Loucy (cell line): ENCODE measurements around the gene MRPL34.
A peak's percentile ranks its signal among the peaks of the same experiment; 100 is the strongest.

Source experiments
- H2AFZ ChIP-seq: fragments of 200-600 bp; sonication (generic); 2 replicates; pipeline ENCODE4 v1.6.0; 2016; ENCODE audit warnings: antibody characterized with exemption, mild to moderate bottlenecking, low read length, moderate library complexity
- H3F3A ChIP-seq: fragments of 200-600 bp; 2 replicates; pipeline ENCODE4 v1.6.0; 2016; ENCODE audit warnings: antibody characterized with exemption, low read depth, mild to moderate bottlenecking
- H3K27me3 ChIP-seq: fragments of 200-600 bp; sonication (generic); 2 replicates; pipeline ENCODE4 v1.6.1; 2014; ENCODE audit warnings: low read length, mild to moderate bottlenecking; ENCODE audit not compliant: insufficient read depth, poor library complexity, severe bottlenecking
- H3K36me3 ChIP-seq: fragments of 200-600 bp; sonication (generic); 2 replicates; pipeline ENCODE4 v1.6.1; 2016; ENCODE audit warnings: low read length; ENCODE audit not compliant: insufficient read depth
- H3K4me1 ChIP-seq: fragments of 200-600 bp; sonication (generic); 2 replicates; pipeline ENCODE4 v1.5.1; 2014; ENCODE audit warnings: low read length, mild to moderate bottlenecking; ENCODE audit not compliant: insufficient read depth, poor library complexity, severe bottlenecking
- H3K4me2 ChIP-seq: fragments of 200-600 bp; sonication (generic); 2 replicates; pipeline ENCODE4 v1.6.0; 2014; ENCODE audit warnings: antibody characterized with exemption, low read length, low read depth, mild to moderate bottlenecking; ENCODE audit not compliant: poor library complexity, severe bottlenecking
- H3K4me3 ChIP-seq: fragments of 200-600 bp; sonication (generic); 2 replicates; pipeline ENCODE4 v1.5.1; 2014; ENCODE audit warnings: low read length, mild to moderate bottlenecking, mixed read lengths; ENCODE audit not compliant: poor library complexity, severe bottlenecking
- H3K79me2 ChIP-seq: fragments of 200-600 bp; sonication (generic); 2 replicates; pipeline ENCODE4 v1.6.1; 2014; ENCODE audit warnings: low read length; ENCODE audit not compliant: insufficient read depth
- H3K9ac ChIP-seq: fragments of 200-600 bp; sonication (generic); 2 replicates; pipeline ENCODE4 v1.6.0; 2014; ENCODE audit warnings: mild to moderate bottlenecking, low read depth, low read length, moderate library complexity; ENCODE audit not compliant: poor library complexity, severe bottlenecking
- H3K9me2 ChIP-seq: fragments of 200-600 bp; sonication (generic); replicated peaks from 2 replicates; pipeline ENCODE4 v1.6.1; 2016; ENCODE audit warnings: low read depth, low read length, mixed read lengths
- H3K9me3 ChIP-seq: fragments of 200-600 bp; sonication (generic); 2 replicates; pipeline ENCODE4 v1.6.1; 2014; ENCODE audit warnings: mild to moderate bottlenecking, antibody characterized with exemption, low read length, low read depth; ENCODE audit not compliant: insufficient read depth
- H4K20me1 ChIP-seq: fragments of 200-600 bp; sonication (generic); 2 replicates; pipeline ENCODE4 v1.6.0; 2014; ENCODE audit warnings: antibody characterized with exemption, low read length, mild to moderate bottlenecking; ENCODE audit not compliant: insufficient read depth, poor library complexity, severe bottlenecking
- EZH2phosphoT487 ChIP-seq: fragments of 200-600 bp; IDR thresholded peaks from 2 replicates; pipeline ENCODE4 v1.6.1; 2018; ENCODE audit warnings: antibody characterized with exemption, mild to moderate bottlenecking, moderate library complexity, borderline replicate concordance
- TF ChIP-seq, protein P1 (sequence below): fragments of 200-600 bp; sonication (generic); conservative IDR thresholded peaks from 2 replicates; pipeline ENCODE4 v1.5.1; 2014; ENCODE audit warnings: mild to moderate bottlenecking, antibody characterized with exemption, low read length

MRPL34 gene

DNA sequence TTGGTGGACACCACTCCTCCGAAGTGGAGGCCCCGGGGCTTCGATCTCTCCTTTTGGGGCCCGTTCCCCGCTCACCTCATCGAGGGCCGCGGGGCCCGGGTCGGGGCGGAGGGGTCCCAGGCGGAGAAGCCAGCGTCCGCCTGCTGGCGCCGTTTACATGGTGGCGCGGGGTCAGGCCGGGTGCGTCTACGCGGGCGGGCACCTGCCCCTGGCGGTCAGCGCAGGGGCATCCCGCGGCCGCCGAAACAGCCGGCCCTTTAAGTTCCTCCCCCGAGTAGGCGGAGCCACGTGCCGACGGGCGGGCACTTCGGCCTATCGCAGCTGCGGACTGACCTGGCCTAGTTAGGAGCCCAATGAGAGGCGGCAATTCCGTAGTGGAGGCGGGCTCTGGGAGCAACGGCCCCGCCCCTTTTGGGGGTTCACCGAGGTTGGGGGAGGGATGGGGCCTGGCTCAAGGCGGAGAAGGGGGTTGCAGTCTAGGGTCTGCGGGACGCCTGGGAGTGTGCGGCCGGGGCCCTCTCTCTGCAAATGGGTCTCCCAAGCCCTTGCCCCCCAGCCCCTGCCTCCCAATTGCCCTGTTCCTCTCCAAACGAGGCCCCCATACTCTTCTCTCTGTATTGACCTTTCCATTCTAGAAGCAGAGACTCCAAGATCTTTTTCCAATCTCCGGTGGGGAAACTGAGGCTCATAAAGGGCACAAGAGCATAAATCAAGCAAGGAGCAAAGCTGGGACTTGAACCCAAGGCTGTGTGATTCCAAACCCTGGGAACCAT is 2.3 kb upstream of the MRPL34 start, which contains the start of gene ABHD8:
Gene ABHD8, minus strand, starts transcription at position 259 of the 773 bp plus-strand sequence. CDS start 1,809 bp downstream, outside the sequence.
- Histone ChIP-seq H3K79me2 (peaks cover 39% of the 10 kb centered on the region), H3K36me3 (no peaks in the 10 kb centered on the region), H3F3A (peaks cover 9% of the 10 kb centered on the region; the same call in 1 of the 2 replicates), H3K4me3 (peak within 1 kb of the TSS; percentile 77), H3K27me3 (no peaks in the 10 kb centered on the region), H3K4me1 (peaks cover 30% of the 10 kb centered on the region), H3K9me3 (no peaks in the 10 kb centered on the region), H2AFZ (peak within 1 kb of the TSS; percentile 77), H3K4me2 (peak within 1 kb of the TSS; percentile 83), H4K20me1 (no peaks in the 10 kb centered on the region), H3K9ac (peak within 1 kb of the TSS; percentile 83), H3K9me2 (no peaks in the 10 kb centered on the region)
- TF ChIP-seq, protein P1, sequence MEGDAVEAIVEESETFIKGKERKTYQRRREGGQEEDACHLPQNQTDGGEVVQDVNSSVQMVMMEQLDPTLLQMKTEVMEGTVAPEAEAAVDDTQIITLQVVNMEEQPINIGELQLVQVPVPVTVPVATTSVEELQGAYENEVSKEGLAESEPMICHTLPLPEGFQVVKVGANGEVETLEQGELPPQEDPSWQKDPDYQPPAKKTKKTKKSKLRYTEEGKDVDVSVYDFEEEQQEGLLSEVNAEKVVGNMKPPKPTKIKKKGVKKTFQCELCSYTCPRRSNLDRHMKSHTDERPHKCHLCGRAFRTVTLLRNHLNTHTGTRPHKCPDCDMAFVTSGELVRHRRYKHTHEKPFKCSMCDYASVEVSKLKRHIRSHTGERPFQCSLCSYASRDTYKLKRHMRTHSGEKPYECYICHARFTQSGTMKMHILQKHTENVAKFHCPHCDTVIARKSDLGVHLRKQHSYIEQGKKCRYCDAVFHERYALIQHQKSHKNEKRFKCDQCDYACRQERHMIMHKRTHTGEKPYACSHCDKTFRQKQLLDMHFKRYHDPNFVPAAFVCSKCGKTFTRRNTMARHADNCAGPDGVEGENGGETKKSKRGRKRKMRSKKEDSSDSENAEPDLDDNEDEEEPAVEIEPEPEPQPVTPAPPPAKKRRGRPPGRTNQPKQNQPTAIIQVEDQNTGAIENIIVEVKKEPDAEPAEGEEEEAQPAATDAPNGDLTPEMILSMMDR = peak; percentile 53
- no peak for TF ChIP-seq EZH2phosphoT487

DNA sequence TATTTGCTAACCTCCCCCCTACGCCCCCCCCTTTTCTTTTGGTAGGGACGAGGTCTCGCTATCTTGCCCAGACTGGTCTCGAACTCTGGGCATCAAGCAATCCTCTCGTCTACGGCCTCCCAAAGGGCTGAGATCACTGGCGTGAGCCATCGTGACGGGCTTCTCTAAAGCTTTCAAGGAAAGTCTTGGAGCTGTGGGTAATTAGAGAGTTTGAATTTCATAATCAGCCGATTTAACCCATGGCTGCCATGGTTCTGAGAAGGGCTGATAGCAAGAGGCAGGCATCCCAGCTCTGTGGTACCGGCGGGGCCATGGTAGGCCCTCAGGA is 1.8 kb upstream of the MRPL34 start:
- H3K36me3 ChIP-seq = no peaks in the 10 kb centered on the region
- H3K4me1 ChIP-seq = peaks cover 30% of the 10 kb centered on the region
- H3K4me3 ChIP-seq = peak overlapping the region; percentile 77
- peaks cover 39% of the 10 kb centered on the region for H3K79me2 ChIP-seq
- H3K27me3 ChIP-seq = no peaks in the 10 kb centered on the region
- peak overlapping the region; percentile 44; the same call in 1 of the 2 replicates for H2AFZ ChIP-seq
- H3K9me2 ChIP-seq = no peaks in the 10 kb centered on the region
- H3K4me2 ChIP-seq = peak overlapping the region; percentile 56
- TF ChIP-seq, protein P1 = no peak
- TF ChIP-seq EZH2phosphoT487 = no peak
- peaks cover 9% of the 10 kb centered on the region; the same call in 1 of the 2 replicates for H3F3A ChIP-seq
- H3K9ac ChIP-seq = peak overlapping the region; percentile 55
- no peaks in the 10 kb centered on the region for H3K9me3 ChIP-seq
- no peaks in the 10 kb centered on the region for H4K20me1 ChIP-seq

DNA sequence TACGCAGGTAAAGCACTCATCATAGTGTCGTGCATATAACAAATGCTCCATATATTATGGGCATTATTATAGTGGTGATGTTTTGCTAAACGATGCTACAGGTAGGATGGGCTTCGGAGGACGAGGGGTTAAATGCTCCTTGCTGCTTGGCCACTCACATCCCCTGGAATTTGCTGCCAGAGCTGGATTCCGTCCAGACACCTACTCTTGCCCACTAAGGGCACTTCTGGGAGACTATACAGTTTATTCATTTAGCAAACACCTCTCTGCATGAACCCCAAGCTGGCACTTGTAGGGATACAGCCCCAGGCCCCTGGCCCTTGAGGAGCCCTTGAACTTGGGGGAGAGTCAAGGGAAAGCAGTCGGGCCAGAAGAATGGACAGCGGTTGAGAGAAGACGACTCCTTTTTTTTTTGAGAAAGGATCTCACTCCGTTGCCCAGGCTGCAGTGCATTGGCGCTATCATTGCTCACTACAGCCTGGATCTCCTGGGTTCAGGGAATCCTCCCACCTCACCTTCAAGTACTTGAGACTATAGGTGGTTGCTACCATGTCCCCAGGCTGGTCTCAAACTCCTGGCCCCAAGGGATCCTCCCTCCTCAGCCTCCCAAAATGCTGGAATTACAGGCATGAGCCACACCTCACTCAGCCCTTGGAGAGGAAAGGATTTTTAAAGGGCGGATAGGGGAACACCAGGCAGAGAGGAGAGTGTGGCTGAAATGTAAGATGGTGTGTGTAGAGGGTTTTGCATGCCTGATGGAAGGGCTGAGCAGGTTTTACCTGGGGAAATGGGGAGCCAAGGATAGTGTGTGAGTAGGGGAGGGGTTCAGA is 1.1 kb upstream of the MRPL34 start:
- Histone ChIP-seq H3K9ac (peak overlapping the region; percentile 49), H3K36me3 (no peaks in the 10 kb centered on the region), H4K20me1 (peaks cover 2% of the 10 kb centered on the region), H3K4me1 (peaks cover 30% of the 10 kb centered on the region), H3F3A (peaks cover 9% of the 10 kb centered on the region; the same call in 1 of the 2 replicates), H3K9me3 (no peaks in the 10 kb centered on the region), H2AFZ (no peak overlapping the region), H3K4me2 (peak overlapping the region; percentile 40), H3K27me3 (peaks cover 2% of the 10 kb centered on the region), H3K9me2 (no peaks in the 10 kb centered on the region), H3K79me2 (peaks cover 42% of the 10 kb centered on the region), H3K4me3 (peak overlapping the region; percentile 27)
- TF ChIP-seq, protein P1 = no peak
- no peak for TF ChIP-seq EZH2phosphoT487
